T-cell (primary cell): Measurements from ENCODE around the gene TUBA3E. TPM values are rescaled to one million over a fixed set of nuclear protein-coding genes. Genes with fewer than 3 reads are reported as not detected.
"Not testable (repeated sequence)": the region's sequence is repeated elsewhere in the genome, so short reads cannot be mapped to it uniquely, and the experiment has no call there.

ENCODE experiments used
- ATAC-seq, 4 experiments: fragments of 200-7000 bp in 3 of 4; fragments of 150-1000 bp in 1 of 4; cut with Tn5 transposase; replicated peaks in 1 of 4; 1 replicate in 3 of 4; 2 replicates in 1 of 4; pipeline ENCODE4 v1.10.0; 2021; ENCODE audit warnings: moderate library complexity in 3 of 4, mild to moderate bottlenecking in 2 of 4, moderate number of reproducible peaks in 1 of 4
- CTCF ChIA-PET, 2 donors: fragments of 300-600 bp; sonication (Branson Sonifier 250); formaldehyde crosslinking; loops; one replicate each; lab custom pipeline; 2022; ENCODE audit warnings: antibody characterized with exemption in 2 of 2; lab: Charles Lee
- POLR2A ChIA-PET, 2 donors: fragments of 300-600 bp; sonication (Branson Sonifier 250); formaldehyde crosslinking; loops; one replicate each; lab custom pipeline; 2022; ENCODE audit warnings: antibody characterized with exemption in 2 of 2; lab: Charles Lee
- DNase-seq, 35 experiments: peaks; one replicate each; pipeline versions ENCODE4 v3.0.0 to v3.0.0-alpha.2; 2013 to 2023
- H3K27ac ChIP-seq: one replicate; pipeline ENCODE4 v1.5.1; 2013; ENCODE audit warnings: low read length
- H3K27me3 ChIP-seq, 2 experiments: replicated peaks in 1 of 2; 1 replicate in 1 of 2; 2 replicates in 1 of 2; pipeline versions ENCODE4 v1.6.1 to v1.7.0; 2013; ENCODE audit warnings: low read length in 1 of 2, mixed read lengths in 1 of 2; ENCODE audit not compliant: control insufficient read depth in 2 of 2, insufficient read depth in 2 of 2; ENCODE audit errors: extremely low read depth in 1 of 2
- H3K36me3 ChIP-seq, 2 donors: 1 replicate in 1 of 2; 2 replicates in 1 of 2; pipeline versions ENCODE4 v1.6.1 to v1.7.0; 2013; ENCODE audit warnings: low read length in 1 of 2; ENCODE audit not compliant: control insufficient read depth in 2 of 2, insufficient read depth in 1 of 2; ENCODE audit errors: extremely low read depth in 1 of 2
- H3K4me1 ChIP-seq, 2 experiments: 1 replicate in 1 of 2; 2 replicates in 1 of 2; pipeline versions ENCODE4 v1.6.1 to v1.7.0; 2013; ENCODE audit warnings: low read length in 2 of 2, mixed read lengths in 1 of 2; ENCODE audit not compliant: insufficient read depth in 2 of 2, control insufficient read depth in 1 of 2; ENCODE audit errors: extremely low read depth in 1 of 2
- H3K4me3 ChIP-seq, 2 donors: 1 replicate in 1 of 2; 2 replicates in 1 of 2; pipeline versions ENCODE4 v1.5.1 to v1.7.0; 2013; ENCODE audit warnings: mild to moderate bottlenecking in 2 of 2, low read length in 1 of 2, moderate library complexity in 1 of 2; ENCODE audit not compliant: control insufficient read depth in 1 of 2; ENCODE audit errors: extremely low read depth in 1 of 2
- H3K9me3 ChIP-seq: 2 replicates; pipeline ENCODE4 v1.7.0; 2013
- H3K27ac Mint-ChIP-seq, 2 donors: one replicate each; pipeline ENCODE4 v1.8.0; 2020 to 2021; ENCODE audit warnings: mild to moderate bottlenecking in 2 of 2, mixed read lengths in 2 of 2
- H3K27me3 Mint-ChIP-seq, 2 donors: one replicate each; pipeline ENCODE4 v1.8.0; 2021 to 2022; ENCODE audit warnings: mixed read lengths in 2 of 2
- H3K36me3 Mint-ChIP-seq: one replicate; pipeline ENCODE4 v1.8.0; 2021; ENCODE audit warnings: mixed read lengths
- H3K4me1 Mint-ChIP-seq, 3 donors: one replicate each; pipeline ENCODE4 v1.8.0; 2020 to 2022; ENCODE audit warnings: mixed read lengths in 3 of 3, mild to moderate bottlenecking in 1 of 3
- H3K4me3 Mint-ChIP-seq, 3 donors: one replicate each; pipeline ENCODE4 v1.8.0; 2020 to 2022; ENCODE audit warnings: mild to moderate bottlenecking in 3 of 3, mixed read lengths in 3 of 3, moderate library complexity in 3 of 3
- H3K9me3 Mint-ChIP-seq, 3 donors: one replicate each; pipeline ENCODE4 v1.8.0; 2020 to 2022; ENCODE audit warnings: mixed read lengths in 3 of 3
- WGBS: methylation state at CpG from one replicate; pipeline ENCODE4 v1.1.5; 2013; ENCODE audit warnings: missing lambda C conversion rate; ENCODE audit not compliant: insufficient coverage; 5-methylcytosine and 5-hydroxymethylcytosine counted together
- total RNA-seq, 35 experiments: library from RNA in 6 of 35; stranded (reverse) in 6 of 35; fragments of 120-200 nt in 1 of 35; gene quantifications; one replicate each; pipeline versions ENCODE4 v1.2.1 to v1.2.4 and lab custom pipeline; 2013 to 2026

The TUBA3E gene
- total RNA-seq, 5 donors from 2014 or later (not counting 1 experiment from before 2014, with no cell fraction given): not detected

DNA sequence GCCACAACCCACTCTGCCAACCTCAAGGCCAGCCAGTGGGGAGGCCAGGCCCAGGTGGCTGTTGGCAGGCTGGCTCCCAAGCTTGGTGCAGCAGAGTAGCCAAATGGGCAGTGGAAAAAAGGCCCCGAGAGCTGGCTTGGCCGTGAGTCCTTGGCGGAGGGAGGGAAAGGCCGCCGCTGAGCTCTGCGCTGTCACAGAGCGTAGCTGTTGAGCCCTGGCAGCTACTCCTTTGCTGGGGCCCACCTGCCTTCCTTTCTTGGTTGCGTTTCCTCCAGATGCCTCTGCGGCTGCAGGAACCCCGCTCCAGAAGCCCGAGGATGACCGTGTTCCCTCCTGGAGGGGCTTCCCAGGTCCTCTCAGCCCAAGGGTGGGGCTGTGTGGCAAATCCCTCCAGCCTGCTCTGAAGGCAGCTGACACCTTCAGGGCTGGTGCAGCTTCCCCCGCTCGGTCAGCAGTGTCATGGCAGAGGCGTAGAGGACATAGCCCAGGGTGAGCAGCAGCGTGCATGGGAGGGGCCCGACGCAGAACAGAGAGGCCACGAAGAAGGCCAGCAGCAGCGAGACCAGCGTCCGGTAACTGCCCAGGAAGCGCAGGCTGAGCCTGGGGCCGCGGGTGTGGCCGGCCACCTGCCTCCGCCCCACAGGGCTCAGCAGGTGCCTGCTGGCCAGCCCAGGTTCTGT, 46.0 kb downstream of the TUBA3E start:
- H3K4me1 Mint-ChIP-seq, H3K4me3 Mint-ChIP-seq, H3K27ac ChIP-seq, H3K27ac Mint-ChIP-seq, H3K4me3 ChIP-seq, H3K9me3 Mint-ChIP-seq, ATAC-seq, CTCF ChIA-PET, H3K27me3 ChIP-seq, H3K9me3 ChIP-seq, DNase-seq, H3K27me3 Mint-ChIP-seq, H3K4me1 ChIP-seq: not testable (repeated sequence)
- peaks cover 0 to 12% of the 10 kb centered on the region in 2 donors for H3K36me3 ChIP-seq
- POLR2A ChIA-PET: interaction anchor here in 1 of 2 donors (0.6 kb wide), 1 partner anchor 245 kb away, joined by 7 read pairs; no protein-coding TSS in a partner anchor
- H3K36me3 Mint-ChIP-seq: peaks cover 15% of the 10 kb centered on the region
- WGBS: over 99% methylated on average over 16 of the region's 27 CpGs

DNA sequence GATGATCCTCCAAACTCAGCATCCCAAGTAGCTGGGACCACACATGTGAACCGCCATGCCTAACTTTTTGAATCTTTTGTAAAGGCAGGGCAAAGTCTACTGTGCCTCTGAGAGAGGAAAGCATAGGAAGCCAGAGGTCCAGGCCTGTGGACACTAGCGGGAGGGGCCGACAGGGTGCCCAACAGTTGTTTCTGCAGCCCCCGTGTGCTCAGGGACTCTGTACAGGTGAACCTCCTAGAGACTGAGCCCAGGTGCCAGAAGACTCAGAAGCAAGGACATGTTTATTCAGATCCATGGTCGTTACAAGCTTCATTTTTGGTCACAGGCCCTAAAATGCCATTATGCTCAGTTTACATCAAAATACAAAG, 47.1 kb downstream of the TUBA3E start:
- peaks cover 0 to 12% of the 10 kb centered on the region in 2 donors for H3K36me3 ChIP-seq
- H3K4me1 ChIP-seq, H3K4me1 Mint-ChIP-seq, H3K4me3 Mint-ChIP-seq, H3K9me3 Mint-ChIP-seq, H3K9me3 ChIP-seq, H3K27me3 Mint-ChIP-seq, DNase-seq, CTCF ChIA-PET, H3K27me3 ChIP-seq, H3K4me3 ChIP-seq, H3K27ac Mint-ChIP-seq, POLR2A ChIA-PET, H3K27ac ChIP-seq, ATAC-seq: not testable (repeated sequence)
- WGBS: no CpG with 5 or more reads among the region's 5 CpGs
- H3K36me3 Mint-ChIP-seq: peaks cover 11% of the 10 kb centered on the region

DNA sequence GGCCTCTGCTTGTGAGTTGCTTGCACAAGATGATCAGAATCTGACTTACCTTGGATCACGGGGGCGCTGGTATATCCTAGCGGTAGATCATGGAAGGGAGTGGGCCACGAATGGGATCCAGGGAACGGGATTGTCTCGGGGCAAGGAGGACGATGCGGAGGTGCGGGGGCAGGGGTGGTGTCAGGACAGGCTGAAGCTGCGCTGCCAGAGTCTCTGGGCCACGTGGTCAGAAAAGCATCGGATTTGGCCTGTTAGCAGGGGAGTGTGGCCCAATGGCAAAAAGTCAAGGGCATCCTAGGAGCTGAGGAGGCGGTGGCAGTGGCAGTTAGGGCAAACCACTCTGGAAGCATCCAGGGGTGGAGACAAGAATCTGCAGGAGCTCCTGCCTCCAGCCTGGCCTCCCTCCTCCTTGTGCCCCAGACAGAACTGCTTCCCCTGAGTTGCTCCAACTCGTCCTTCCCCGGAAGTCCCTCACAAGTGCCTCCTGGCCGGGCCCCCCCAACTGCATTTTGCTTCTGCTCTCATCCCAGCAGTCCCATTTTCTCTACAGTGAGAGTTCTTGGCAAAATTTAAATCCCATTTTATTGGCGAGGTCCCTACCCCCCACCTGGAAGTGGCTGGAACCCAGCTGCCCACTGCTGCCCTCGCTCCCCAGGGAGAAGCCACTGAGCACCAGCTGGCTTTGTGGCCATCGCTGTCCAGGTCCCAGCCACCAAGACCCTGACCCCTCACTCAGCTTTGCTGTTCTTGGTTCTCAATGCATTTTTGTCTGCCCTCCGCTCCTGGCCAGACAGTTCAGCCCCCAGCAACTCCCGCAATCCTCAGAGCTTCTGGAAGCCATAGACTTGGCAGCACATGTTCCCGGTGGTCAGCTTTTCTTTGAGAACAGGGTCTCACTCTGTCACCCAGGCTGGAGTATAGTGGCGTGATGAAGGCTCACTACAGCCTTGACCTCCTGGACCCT, 47.8 kb downstream of the TUBA3E start:
- POLR2A ChIA-PET: no interaction called here
- no peak for ATAC-seq
- no peak for DNase-seq

DNA sequence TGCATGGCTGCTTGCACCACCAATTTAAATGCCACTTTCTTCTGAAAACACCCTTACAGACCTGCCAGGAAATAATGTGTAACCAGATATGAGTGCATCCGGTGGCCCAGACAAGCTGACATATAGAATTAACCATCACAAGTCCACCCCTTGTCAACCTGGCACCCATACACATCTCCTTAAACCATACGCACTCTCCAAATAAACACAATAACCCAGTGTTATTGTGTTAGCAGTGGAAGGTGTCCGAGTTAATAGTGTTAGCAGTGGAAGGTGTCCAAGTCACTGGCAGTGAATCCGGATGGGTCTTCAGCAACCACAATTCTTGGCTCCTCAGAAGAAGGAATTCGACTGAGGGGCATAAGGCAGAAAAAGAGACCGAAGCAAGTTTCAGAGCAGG, 49.7 kb downstream of the TUBA3E start:
- H3K27ac Mint-ChIP-seq, POLR2A ChIA-PET: not testable (repeated sequence)
- WGBS: no CpG with 5 or more reads among the region's 6 CpGs

More for the DNA sequence above, 47.8 kb downstream of the TUBA3E start:
- peaks cover 0 to 1% (median 0%) of the 10 kb centered on the region in 3 donors for H3K4me1 Mint-ChIP-seq
- peaks cover 0 to under 1% of the 10 kb centered on the region in 2 experiments for H3K4me1 ChIP-seq
- H3K9me3 ChIP-seq: no peaks in the 10 kb centered on the region
- H3K27ac ChIP-seq: no peak overlapping the region
- H3K4me3 Mint-ChIP-seq: no peak overlapping the region
- CTCF ChIA-PET: no interaction called here
- no peak overlapping the region for H3K27ac Mint-ChIP-seq
- peaks cover 11% of the 10 kb centered on the region for H3K36me3 Mint-ChIP-seq
- peaks cover 0 to 12% of the 10 kb centered on the region in 2 donors for H3K36me3 ChIP-seq
- H3K9me3 Mint-ChIP-seq: no peaks in the 10 kb centered on the region
- WGBS: 96% methylated on average over 20 of the region's 23 CpGs
- H3K27me3 ChIP-seq: peaks cover 4 to 8% of the 10 kb centered on the region in 2 experiments
- no peak overlapping the region for H3K4me3 ChIP-seq
- H3K27me3 Mint-ChIP-seq: peaks cover 5% of the 10 kb centered on the region in 2 donors

DNA sequence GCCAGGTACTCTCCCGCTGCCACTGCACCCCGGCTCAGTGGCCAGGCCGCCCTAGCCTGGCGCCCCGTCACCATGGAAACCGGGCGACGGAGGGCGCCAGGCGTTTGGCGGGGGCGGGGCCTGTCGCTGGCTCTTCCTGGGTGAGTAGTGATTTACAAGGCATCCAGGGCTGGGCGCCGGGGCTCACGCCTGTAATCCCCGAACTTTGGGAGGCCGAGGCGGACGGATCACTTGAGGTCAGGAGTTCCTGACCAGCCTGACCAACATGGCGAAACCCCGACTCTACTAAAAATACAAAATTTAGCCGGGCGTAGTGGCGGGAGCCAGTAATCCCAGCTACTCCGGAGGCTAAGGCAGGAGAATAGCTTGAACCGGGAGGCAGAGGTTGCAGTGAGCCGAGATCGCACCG, 53.2 kb downstream of the TUBA3E start, which contains the start of gene CCDC74B:
CCDC74B (minus strand) TSS at position 107 of the 409 bp plus-strand sequence. CDS start 116 bp downstream, outside the sequence.
- CTCF ChIA-PET, H3K27ac Mint-ChIP-seq, H3K9me3 Mint-ChIP-seq, H3K9me3 ChIP-seq, POLR2A ChIA-PET, H3K36me3 ChIP-seq, H3K36me3 Mint-ChIP-seq, H3K27ac ChIP-seq: not testable (repeated sequence)
- H3K4me3 ChIP-seq: peak within 1 kb of the TSS; percentile 32 to 47
- DNase-seq (peak; percentile 15 to 69 (median 47)), ATAC-seq (peak; percentile 78 to 88 (median 86))
- Mint-ChIP-seq H3K27me3 (peaks cover 5 to 13% of the 10 kb centered on the region in 2 donors), H3K4me3 (peak within 1 kb of the TSS; percentile 73 to 79 (median 76)), H3K4me1 (peaks cover 0 to 11% (median 10%) of the 10 kb centered on the region in 3 donors)
- peaks cover 4 to 25% of the 10 kb centered on the region in 2 experiments for H3K27me3 ChIP-seq
- WGBS: 0% methylated on average over 11 of the region's 30 CpGs
- H3K4me1 ChIP-seq: peaks cover 0 to 12% of the 10 kb centered on the region in 2 experiments

More for the DNA sequence above, 49.7 kb downstream of the TUBA3E start:
- H3K36me3 ChIP-seq, H3K36me3 Mint-ChIP-seq, ATAC-seq, H3K4me3 Mint-ChIP-seq, H3K9me3 Mint-ChIP-seq, H3K27me3 Mint-ChIP-seq, DNase-seq, H3K4me3 ChIP-seq, CTCF ChIA-PET, H3K4me1 Mint-ChIP-seq, H3K4me1 ChIP-seq, H3K9me3 ChIP-seq, H3K27ac ChIP-seq: not testable (repeated sequence)
- peaks cover 4 to 14% of the 10 kb centered on the region in 2 experiments for H3K27me3 ChIP-seq

DNA sequence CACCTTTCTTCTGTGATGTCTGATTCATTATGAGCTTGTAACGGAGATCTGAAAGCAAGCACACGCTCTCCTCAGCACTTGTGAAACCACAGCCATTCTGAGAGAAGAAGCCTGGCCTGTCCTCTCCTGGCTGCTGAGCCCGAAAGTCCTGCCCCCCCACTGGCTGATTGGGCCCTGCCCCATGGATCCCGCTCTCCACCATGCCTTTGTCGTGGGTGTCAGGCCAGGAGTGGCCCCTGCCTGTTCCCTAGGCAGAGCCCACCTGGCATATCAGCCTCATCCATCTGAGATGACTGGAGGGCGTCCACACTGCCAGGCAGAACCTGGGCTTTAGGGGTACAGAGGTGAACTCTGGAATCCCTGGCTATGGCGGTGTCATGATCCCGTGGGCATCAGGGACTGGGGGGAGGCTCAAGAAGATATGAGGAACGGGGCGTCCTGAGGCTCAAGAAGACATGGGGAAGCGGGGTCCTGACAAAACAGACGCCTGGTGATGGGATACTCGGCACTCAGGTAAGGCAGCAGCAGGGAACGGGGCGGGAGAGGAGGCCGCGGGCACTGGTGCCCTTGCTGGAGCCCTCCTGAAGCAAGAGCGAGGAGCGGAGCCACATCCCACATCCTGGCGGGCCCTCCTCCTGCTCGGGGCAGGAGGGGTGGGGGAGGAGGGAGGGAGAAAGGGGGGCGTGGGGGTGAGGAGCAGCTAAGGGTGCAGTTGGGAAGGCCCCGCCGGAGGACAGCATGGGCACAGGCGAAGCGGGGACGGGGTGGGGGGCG, 54.8 kb downstream of the TUBA3E start:
- H3K4me3 ChIP-seq, H3K36me3 Mint-ChIP-seq, H3K27ac Mint-ChIP-seq, ATAC-seq, H3K27ac ChIP-seq, CTCF ChIA-PET, H3K9me3 Mint-ChIP-seq, H3K9me3 ChIP-seq, H3K36me3 ChIP-seq, POLR2A ChIA-PET: not testable (repeated sequence)
- peak overlapping the region; percentile 61 to 79 (median 73) for H3K4me3 Mint-ChIP-seq
- Histone ChIP-seq H3K27me3 (peaks cover 4 to 25% of the 10 kb centered on the region in 2 experiments), H3K4me1 (peaks cover 0 to 12% of the 10 kb centered on the region in 2 experiments)
- H3K27me3 Mint-ChIP-seq: peaks cover 5 to 13% of the 10 kb centered on the region in 2 donors
- 69% methylated on average over 8 of the region's 28 CpGs for WGBS
- peaks cover 0 to 11% (median 10%) of the 10 kb centered on the region in 3 donors for H3K4me1 Mint-ChIP-seq
- DNase-seq: peak in 1 of 35 experiments; percentile 13
